HL-60 (cell line): Measurements from ENCODE around the gene TOX2.

Experiments
- DNase-seq, 2 experiments: peaks; one replicate each; pipeline ENCODE4 v3.0.0-alpha.2; 2010 to 2020; ENCODE audit warnings: low read depth in 1 of 2, low spot score in 1 of 2
- H3K27ac ChIP-seq: fragments of 250-450 bp; sonication (Bioruptor Pico); replicated peaks from 2 replicates; pipeline ENCODE4 v1.5.1; 2020; ENCODE audit warnings: mild to moderate bottlenecking, moderate library complexity
- H3K27me3 ChIP-seq: fragments of 250-450 bp; sonication (Bioruptor Pico); 2 replicates; pipeline ENCODE4 v1.5.1; 2021; ENCODE audit warnings: mild to moderate bottlenecking, moderate library complexity; ENCODE audit not compliant: insufficient read depth, poor library complexity, severe bottlenecking
- H3K4me3 ChIP-seq: replicated peaks from 2 replicates; pipeline ENCODE4 v1.5.1; 2011; ENCODE audit warnings: mild to moderate bottlenecking, control low read depth, low read length; ENCODE audit not compliant: insufficient read depth
- CTCF ChIP-seq: IDR thresholded peaks from one replicate; pipeline ENCODE4 v1.5.1; 2011; ENCODE audit warnings: low read length, control low read depth, inconsistent platforms; ENCODE audit not compliant: insufficient read depth
- GABPA ChIP-seq: IDR thresholded peaks from 2 replicates; pipeline ENCODE4 v1.6.1; 2012; ENCODE audit warnings: low read depth
- POLR2AphosphoS5 ChIP-seq: IDR thresholded peaks from 2 replicates; pipeline ENCODE4 v1.6.1; 2012; ENCODE audit warnings: low read depth
- REST ChIP-seq: IDR thresholded peaks from 2 replicates; pipeline ENCODE4 v1.6.1; 2012; ENCODE audit warnings: low read depth; ENCODE audit not compliant: insufficient replicate concordance
- SPI1 ChIP-seq: IDR thresholded peaks from 2 replicates; pipeline ENCODE4 v1.6.1; 2012; ENCODE audit warnings: low read depth, mild to moderate bottlenecking, borderline replicate concordance

Gene TOX2

GRCh38 chr20:44056010-44056698 lies 141.5 kb downstream of the TOX2 start:
- DNase-seq, result peak in 1 of 2 experiments; percentile 79
- Histone ChIP-seq H3K4me3 (no peak overlapping the region), H3K27me3 (no peaks in the 10 kb centered on the region), H3K27ac (no peak overlapping the region)
- TF ChIP-seq SPI1, result no peak
- no peak for TF ChIP-seq POLR2AphosphoS5
- TF ChIP-seq GABPA, result no peak
- no peak for TF ChIP-seq REST
- TF ChIP-seq CTCF, result peak; percentile 48

GRCh38 chr20:44057698-44058675 lies 143.3 kb downstream of the TOX2 start:
- H3K4me3 ChIP-seq, result no peak overlapping the region
- no peak for TF ChIP-seq GABPA
- no peak for TF ChIP-seq SPI1
- H3K27ac ChIP-seq, result no peak overlapping the region
- no peak for DNase-seq
- no peaks in the 10 kb centered on the region for H3K27me3 ChIP-seq

GRCh38 chr20:44064501-44065400 lies 150.1 kb downstream of the TOX2 start:
- no peaks in the 10 kb centered on the region for H3K27me3 ChIP-seq
- no peak overlapping the region for H3K4me3 ChIP-seq
- H3K27ac ChIP-seq, result no peak overlapping the region
- no peak for TF ChIP-seq CTCF
- no peak for TF ChIP-seq GABPA
- TF ChIP-seq SPI1, result no peak
- no peak for TF ChIP-seq POLR2AphosphoS5
- no peak for TF ChIP-seq REST
- no peak for DNase-seq
